Raji (cell line): Measurements from ENCODE around the gene PMIS2.

ENCODE experiments used
- POLR2A ChIP-seq: IDR thresholded peaks from 2 replicates; pipeline ENCODE4 v1.6.1; 2011; ENCODE audit warnings: low read depth, low read length, control low read depth; ENCODE audit not compliant: insufficient read depth

PMIS2 gene

DNA sequence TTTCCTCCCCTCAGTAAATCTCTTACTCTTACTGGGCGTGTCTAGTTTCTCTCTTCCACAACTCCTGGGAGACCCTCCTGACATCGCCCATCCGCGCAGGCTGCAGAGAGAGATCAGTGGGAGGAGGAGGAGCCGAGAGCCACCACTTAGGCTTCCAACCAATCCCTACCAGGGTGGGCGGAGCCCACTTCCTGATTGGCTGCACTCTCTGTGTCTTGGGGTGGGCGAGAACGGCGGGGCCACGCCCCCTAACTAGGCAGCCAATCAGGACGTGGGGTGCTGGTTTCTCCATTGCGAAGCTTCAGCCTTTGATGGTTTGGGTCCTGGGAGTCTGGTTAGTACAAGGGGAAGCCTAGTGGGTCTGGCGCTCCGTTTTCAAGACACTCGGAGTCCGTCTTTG lies at the start of gene PMIS2:
Gene PMIS2, plus strand, starts transcription at position 326 of the 400 bp plus-strand sequence. CDS start 87 bp downstream, outside the sequence.
- TF ChIP-seq POLR2A: no peak

DNA sequence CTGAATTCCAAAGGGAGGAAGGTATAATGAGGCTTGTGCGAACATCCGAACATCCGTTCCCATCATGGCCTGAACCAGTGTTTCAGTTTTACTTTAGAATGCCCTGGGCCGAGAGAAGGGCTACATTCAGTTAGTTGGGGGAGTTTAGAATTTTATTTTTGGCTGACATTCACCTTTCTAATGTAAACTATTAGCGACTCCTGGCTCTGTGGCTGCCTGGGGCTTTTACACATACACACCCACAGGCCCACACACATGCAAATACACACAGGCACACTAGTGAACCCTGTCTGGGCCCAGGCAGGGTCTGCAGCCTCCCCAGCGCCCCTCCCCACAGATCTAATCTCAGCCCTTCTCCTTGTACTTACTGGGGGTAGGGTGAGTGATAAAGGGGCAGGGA lies 46.7 kb upstream of the PMIS2 start:
- TF ChIP-seq POLR2A: no peak

DNA sequence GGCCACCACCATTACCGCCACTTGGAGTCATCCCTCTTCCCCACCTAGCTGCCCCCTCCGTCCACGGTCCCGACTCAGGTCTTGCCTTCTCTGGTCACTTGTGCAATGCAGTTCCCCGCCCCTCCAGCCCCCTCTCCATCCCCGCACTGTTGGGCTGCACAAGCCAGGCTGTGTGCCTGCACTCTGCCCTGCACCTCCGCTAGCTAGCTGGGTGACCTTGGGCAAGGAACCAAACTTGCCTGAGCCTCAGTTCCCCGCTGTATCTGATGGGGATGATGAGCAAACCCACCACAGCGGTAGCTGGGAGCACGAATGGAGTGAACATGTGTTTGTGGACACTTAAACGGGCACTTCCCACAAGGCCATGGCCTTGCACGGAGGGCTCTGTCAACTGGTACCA lies 46.1 kb upstream of the PMIS2 start:
- TF ChIP-seq POLR2A: no peak

DNA sequence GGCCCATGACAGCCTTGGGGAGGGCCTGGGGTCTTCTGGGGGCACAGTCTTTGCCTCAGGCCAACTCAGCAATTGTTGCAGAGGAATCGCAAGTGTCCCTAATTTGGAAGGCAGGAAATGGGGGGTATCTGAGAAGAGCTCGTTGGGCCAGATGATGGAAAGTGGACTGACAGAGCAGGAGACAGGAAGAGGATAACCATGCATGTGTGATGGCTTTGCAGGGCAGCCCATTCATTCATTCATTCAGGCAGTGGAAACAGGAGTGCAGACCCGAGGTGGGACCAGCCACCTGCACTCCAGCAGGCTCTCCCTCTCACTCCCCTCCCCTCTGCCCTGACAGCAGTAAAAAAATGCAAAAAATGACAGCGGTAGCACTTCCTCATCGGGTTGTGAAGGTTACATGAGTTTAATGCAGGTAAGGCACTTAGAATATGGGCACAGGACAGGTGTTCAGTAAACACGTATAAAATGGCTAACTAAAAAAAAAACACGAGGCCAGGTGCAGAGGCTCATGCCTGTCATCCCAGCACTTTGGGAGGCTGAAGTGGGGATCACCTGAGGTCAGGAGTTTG lies 45.5 kb upstream of the PMIS2 start:
- no peak for TF ChIP-seq POLR2A

DNA sequence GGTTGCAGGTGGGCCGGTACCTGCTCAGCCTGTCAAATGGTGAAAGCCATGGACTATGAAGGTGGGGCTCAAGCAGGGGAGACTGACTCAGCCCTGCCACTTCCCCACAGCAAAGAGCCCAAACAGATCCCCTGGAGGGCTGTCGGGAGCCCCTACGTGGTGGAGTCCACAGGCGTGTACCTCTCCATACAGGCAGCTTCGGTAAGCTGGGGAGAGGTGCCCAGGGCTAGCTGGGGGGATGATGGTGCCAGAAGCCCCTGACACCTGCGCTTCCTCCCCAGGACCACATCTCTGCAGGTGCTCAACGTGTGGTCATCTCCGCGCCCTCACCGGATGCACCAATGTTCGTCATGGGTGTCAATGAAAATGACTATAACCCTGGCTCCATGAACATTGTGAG lies 43.8 kb upstream of the PMIS2 start:
- no peak for TF ChIP-seq POLR2A

DNA sequence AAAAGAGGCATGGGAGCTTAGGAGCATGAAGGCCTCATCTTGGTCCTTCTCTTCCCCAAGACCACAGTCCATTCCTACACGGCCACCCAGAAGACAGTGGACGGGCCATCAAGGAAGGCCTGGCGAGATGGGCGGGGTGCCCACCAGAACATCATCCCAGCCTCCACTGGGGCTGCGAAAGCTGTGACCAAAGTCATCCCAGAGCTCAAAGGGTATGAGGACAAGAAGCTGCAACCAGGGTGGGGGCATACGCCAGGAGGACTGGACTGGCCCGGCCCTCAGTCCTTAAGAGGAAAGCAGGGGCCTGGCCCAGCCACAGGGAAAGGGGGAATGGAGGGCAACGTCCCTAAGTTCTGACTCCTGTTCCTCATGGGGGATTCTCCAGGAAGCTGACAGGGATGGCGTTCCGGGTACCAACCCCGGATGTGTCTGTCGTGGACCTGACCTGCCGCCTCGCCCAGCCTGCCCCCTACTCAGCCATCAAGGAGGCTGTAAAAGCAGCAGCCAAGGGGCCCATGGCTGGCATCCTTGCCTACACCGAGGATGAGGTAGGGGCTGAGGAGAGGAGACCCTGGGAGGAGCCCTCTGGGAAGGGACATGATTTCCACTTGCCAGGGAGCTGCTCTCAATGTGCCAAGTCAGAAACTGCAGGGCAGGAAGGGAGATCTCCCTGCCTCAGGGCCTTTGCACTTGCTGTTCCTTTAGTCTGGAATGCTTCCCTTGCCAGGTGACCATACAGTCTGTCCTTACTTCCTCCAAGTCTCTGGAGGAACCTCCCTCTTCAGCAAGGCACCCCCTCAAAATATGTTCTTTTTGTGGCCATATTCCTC lies 42.5 kb upstream of the PMIS2 start:
- no peak for TF ChIP-seq POLR2A

DNA sequence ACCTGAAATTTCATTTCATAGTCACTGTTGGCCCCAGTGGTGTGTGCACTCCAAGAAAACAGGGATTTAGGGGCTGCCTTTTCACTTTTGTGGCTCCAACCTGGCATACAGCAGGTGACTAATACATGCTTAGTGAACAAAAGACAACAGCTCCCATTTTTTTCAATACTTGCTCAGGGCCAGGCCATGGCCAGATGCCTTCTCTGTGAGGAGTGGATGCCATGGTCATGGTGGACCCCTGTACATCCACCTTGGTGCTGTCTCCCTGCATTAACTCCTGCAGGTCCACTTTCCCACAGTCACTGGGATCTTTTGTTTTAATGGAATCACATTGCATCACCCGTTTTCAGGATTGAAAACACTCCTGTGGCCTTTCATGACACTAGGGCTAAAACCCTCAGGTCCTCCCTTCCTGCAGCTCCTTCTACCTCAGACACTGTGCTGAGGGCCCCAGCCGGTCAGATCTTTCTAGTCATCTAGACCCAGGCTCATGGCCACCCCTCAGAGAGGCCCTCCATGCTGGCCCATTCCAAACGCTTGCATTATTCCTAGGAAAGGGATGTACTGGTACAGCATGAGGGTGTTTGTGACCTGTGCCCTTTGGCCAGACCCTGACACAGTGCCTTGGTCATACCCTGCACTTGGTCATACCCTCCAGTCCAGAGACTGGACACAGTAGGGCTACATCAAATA lies 41.7 kb upstream of the PMIS2 start:
- no peak for TF ChIP-seq POLR2A

DNA sequence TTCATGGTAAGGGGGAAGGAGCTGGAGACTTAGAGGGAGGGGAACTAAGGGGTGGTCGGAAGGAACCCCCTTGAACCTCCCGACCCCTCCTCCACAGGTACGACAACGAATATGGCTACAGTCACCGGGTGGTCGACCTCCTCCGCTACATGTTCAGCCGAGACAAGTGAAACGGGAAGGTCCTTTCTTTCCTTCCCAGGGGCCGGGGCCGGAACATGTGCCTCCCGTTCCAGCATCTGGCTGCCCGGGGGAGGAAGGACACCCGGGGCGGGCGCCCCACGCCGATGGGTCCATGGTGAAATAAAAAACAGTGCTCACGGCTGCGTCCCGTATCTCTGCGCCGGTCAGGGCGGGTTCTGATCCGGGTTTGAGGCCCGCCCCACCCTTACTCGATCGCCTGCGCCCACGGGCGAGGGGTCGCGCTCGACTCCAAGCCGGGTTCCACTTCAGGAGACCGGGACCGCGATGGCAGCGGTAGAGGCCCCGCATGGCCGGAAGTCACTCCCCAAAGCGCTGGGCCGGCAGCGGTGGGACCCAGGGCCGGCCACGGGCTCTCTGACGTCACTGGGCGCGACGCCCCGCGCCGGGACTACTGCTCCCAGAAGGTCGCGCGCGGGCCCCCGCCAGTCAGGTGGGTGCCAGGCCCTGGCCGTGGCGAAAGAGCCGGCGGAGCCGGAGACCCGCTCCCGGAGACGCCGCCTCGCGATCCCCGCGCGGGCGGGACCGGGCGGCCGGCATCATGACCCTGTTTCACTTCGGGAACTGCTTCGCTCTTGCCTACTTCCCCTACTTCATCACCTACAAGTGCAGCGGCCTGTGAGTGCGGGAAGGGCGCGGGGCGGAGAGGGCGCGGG lies 40.7 kb upstream of the PMIS2 start, which contains the start of gene TMEM147:
Gene TMEM147, plus strand, starts transcription at position 626 of the 854 bp plus-strand sequence. Its CDS starts 114 bp downstream, at position 740.
- peak; percentile 86 for TF ChIP-seq POLR2A

DNA sequence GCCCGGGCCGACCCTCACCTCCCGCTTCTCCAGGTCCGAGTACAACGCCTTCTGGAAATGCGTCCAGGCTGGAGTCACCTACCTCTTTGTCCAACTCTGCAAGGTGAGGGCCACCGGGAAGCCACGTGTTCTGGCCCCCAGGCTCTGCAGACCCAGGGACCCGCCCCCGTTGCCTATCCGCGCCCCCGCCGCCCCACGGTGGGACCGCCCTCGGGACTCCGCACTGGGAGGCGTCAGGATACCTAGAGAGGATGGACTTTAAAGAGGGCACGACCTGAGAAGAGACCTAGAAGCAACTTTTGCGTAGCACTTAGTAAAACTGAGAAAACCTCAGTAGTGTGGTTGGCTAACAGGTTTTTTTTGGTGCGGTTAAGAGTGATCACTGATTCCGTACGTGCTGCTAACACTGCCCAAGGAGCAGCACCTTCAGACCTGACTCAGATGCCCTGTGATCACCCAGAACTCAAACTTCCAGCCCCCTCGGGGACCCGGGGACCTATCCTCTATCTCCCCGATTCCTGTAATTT lies 40.1 kb upstream of the PMIS2 start:
- no peak for TF ChIP-seq POLR2A

DNA sequence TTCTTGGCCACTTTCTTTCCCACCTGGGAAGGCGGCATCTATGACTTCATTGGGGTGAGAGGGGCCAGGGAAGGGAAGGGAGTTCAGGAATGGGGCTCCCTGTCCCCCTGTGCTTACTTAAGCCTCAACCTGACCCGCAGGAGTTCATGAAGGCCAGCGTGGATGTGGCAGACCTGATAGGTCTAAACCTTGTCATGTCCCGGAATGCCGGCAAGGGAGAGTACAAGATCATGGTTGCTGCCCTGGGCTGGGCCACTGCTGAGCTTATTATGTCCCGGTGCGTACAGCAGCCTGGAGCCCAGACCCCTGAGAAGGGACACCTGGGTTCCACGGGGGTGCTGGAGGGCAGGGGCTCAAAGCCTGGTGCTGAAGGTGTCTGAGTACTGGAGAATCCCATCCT lies 39.4 kb upstream of the PMIS2 start:
- no peak for TF ChIP-seq POLR2A

DNA sequence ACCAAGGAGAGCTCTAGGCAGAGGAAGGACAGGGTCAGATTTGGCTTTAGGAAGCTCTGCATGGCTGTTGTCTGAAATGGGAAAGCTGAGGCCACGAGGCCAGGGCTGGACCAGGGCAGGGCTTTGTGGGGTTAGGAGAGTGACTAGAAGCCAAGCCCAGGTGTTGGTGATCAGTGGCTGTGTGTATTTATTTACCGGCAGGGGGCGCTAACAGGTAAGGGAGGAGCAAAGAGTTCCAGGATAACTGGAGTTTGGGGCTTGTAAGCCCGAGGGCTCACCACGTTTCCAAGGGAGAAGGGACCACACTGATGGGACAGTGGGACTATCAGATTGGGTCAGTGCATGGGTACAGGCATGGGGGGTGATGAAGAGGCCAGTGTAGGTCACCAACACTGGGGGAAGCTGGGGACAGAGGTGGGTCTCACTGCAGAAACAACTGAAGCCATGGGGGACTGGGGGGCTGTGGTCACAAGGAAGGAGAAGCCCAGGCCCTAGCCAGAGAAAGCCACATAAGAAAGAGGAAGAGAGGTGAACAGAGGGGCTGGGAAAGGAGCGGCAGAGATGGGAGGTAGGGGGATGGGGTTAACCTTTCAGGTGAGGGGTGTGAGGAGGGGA lies 36.7 kb upstream of the PMIS2 start:
- no peak for TF ChIP-seq POLR2A

DNA sequence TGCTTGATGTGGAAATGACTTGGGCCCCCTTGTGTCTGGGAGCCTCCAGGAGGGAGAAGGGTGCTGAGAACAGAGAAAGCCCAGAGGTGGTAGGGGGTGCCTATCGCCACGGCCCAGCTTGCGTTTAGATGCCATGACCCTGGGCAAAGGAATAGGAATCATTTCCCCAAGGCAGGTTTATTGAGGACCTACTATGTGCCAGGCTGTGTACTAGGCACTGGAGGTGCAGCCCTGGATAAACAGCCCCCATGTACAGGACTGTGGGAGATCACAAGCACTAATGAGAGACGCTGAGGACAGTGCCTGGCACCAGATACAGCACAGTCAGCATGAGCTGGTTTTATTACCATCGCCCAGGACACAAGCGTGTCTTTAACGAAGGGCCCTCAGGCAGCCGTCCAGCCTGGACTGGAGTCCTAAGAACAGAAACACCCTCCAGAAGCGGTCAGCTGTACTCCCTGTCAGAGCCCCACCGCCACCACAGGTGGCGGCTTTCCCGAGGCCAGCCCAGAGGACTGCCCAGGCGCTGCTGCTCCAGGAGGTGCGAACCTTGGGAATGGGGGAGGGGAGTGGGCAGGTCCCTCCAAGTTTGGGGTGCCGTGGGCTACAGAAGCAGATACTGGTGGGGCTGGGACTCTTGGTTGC lies 36.0 kb upstream of the PMIS2 start:
- TF ChIP-seq POLR2A: no peak

DNA sequence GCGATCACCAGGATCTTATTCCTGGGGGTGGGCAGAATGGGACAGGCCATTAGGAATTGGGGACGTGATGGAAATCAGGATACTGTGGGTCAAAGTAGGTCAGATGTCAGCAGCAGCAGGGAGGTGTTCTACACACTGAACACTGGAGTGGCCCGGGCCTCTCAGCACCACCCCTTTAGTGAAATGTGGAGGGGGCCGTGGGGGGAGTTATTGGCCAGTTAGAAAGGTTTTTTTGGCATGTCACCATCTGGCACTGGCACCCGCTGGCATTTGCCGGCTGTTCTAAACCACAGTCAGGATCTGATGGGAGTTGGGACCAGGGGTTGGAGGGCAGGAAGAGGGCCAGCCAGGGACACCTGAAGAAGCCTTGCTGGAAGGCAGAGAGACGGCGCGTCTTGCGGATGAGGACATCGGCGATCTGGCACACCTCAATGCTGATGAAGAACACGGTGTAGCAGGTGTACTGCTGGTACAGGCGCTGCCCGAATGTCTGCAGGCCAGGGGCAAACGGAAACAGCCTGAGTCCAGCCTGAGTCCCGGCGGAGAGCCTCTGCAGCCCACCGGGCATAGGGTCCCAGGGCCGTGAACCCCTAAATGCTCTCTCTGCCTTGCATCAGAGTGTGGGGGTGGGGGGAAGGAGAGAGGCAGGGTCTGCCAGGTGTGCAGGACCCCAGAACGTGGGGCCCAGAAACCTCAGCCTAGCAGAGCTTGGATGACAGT lies 34.7 kb upstream of the PMIS2 start:
- TF ChIP-seq POLR2A: no peak

DNA sequence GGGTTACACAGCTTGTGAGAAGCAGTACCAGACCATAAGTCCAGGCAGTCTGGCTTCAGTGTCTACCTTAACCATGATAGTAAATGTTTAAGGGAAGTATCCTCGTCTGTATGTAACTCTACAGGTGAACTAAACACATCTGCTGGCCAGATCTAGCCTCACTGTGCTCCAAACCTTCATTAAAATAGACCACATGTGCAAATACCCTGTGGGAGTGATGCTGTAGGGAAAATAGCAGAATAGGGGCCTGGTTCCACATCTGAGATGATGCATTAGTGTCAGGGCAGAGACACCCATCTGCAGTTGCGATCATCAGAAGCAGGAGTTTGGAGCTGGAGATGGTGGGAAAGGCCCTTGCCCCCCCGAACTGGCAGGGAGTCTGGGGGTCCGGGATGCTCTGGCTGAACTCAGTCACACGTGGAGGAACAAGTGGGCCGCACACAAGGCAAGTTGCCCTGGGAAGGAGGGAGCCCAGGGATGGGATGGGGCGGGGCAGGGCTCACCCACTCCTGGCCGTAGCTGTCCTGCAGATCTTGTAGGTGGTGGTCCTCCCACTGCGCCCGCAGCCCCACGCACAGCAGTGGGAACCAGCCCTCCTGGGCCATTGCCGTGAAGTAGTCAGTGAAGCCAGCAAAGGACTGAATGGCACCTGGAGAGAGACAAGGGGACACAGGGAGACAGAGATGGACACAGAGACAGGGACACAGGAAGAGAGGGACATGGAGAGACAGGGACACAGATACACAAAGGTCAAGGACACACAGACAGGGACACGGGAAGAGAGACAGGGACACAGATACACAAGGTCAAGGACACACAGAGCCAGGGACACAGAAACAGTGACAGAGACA lies 33.2 kb upstream of the PMIS2 start:
- TF ChIP-seq POLR2A: no peak
